K562 (cell line): ENCODE measurements around the gene ZNF440. TPM values are rescaled to one million over a fixed set of nuclear protein-coding genes. Genes with fewer than 3 reads are reported as not detected.

Experiments
- ATAC-seq: fragments of 200-7000 bp; cut with Tn5 transposase; 3 replicates; pipeline ENCODE4 v1.9.1; 2020; ENCODE audit warnings: moderate library complexity
- BruUV-seq: library from RNA; stranded (reverse); fragments of 400-500 nt; replicated peaks from 2 replicates; lab custom pipeline; 2021; lab: Mats Ljungman, UMichigan
- CTCF ChIA-PET: fragments of 300-600 bp; formaldehyde crosslinking; extraction: SDS; loops from one replicate; lab custom pipeline; 2021; ENCODE audit warnings: low intra/inter-chr PET ratio; lab: Yijun Ruan, JAX
- POLR2A ChIA-PET: fragments of 300-600, 350-650 bp; sonication (Branson Sonifier 250); formaldehyde crosslinking; extraction: SDS; loops from one replicate; lab custom pipeline; 2021; ENCODE audit warnings: antibody characterized with exemption, inconsistent platforms; lab: Yijun Ruan, JAX
- DNase-seq, 4 experiments: peaks; one replicate each; pipeline versions ENCODE4 v3.0.0 to v3.0.0-alpha.2; 2011 to 2018; ENCODE audit warnings: low spot score in 3 of 4, mixed read lengths in 3 of 4; ENCODE audit errors: extremely low read depth in 1 of 4
- FAIRE-seq: peaks from 2 replicates; lab custom pipeline; 2011; peaks lifted over from hg19 to GRCh38; lab: Jason Lieb, UNC
- H2AFZ ChIP-seq: 2 replicates; pipeline ENCODE4 v1.6.0; 2011; ENCODE audit warnings: low read depth, low read length, control low read depth, inconsistent platforms
- H3K27ac ChIP-seq: fragments of 200-600 bp; 3 replicates; pipeline ENCODE4 v1.8.0; 2011; ENCODE audit warnings: low read depth, mild to moderate bottlenecking, control low read depth, inconsistent platforms, low read length, moderate library complexity, mixed read lengths; ENCODE audit errors: extremely low read depth
- H3K27me3 ChIP-seq, 2 experiments: fragments of 300-600 bp in 1 of 2; 2 replicates in 1 of 2; 3 replicates in 1 of 2; pipeline versions ENCODE4 v1.6.0 to v1.8.0; 2011; ENCODE audit warnings: inconsistent platforms in 2 of 2, low read length in 2 of 2, mild to moderate bottlenecking in 1 of 2, mixed read lengths in 1 of 2, moderate library complexity in 1 of 2; ENCODE audit not compliant: control insufficient read depth in 2 of 2, insufficient read depth in 2 of 2
- H3K36me3 ChIP-seq: fragments of 300-600 bp; 3 replicates; pipeline ENCODE4 v1.8.0; 2011; ENCODE audit warnings: mild to moderate bottlenecking, low read length, inconsistent platforms; ENCODE audit not compliant: control insufficient read depth, insufficient read depth
- H3K4me1 ChIP-seq, 2 experiments: fragments of 200-600 bp in 1 of 2; replicated peaks in 1 of 2; 2 replicates in 1 of 2; 3 replicates in 1 of 2; pipeline versions ENCODE4 v1.5.1 to v1.8.0; 2011; ENCODE audit warnings: inconsistent platforms in 2 of 2, low read length in 2 of 2, mild to moderate bottlenecking in 1 of 2, mixed read lengths in 1 of 2, moderate library complexity in 1 of 2; ENCODE audit not compliant: control insufficient read depth in 2 of 2, insufficient read depth in 2 of 2
- H3K4me2 ChIP-seq: 2 replicates; pipeline ENCODE4 v1.6.1; 2011; ENCODE audit warnings: low read length, control low read depth, inconsistent platforms, mixed read lengths; ENCODE audit not compliant: insufficient read depth
- H3K4me3 ChIP-seq: fragments of 200-600 bp; sonication (generic), shearing (Covaris generic); 2 replicates; pipeline ENCODE4 v1.5.1; 2016; ENCODE audit warnings: control low read depth, inconsistent platforms
- H3K79me2 ChIP-seq: fragments of 200-600 bp; 3 replicates; pipeline ENCODE4 v1.8.0; 2011; ENCODE audit warnings: low read length, inconsistent platforms; ENCODE audit not compliant: control insufficient read depth, insufficient read depth
- H3K9ac ChIP-seq, 2 experiments: 2 replicates each; pipeline versions ENCODE4 v1.6.0 to v1.6.1; 2011; ENCODE audit warnings: low read depth in 2 of 2, low read length in 2 of 2, control low read depth in 1 of 2, inconsistent platforms in 1 of 2, mild to moderate bottlenecking in 1 of 2, mixed read lengths in 1 of 2; ENCODE audit not compliant: insufficient read depth in 1 of 2
- H3K9me1 ChIP-seq: one replicate; pipeline ENCODE4 v1.6.0; 2011; ENCODE audit warnings: inconsistent platforms, mild to moderate bottlenecking, low read length, moderate library complexity; ENCODE audit not compliant: control insufficient read depth, insufficient read depth
- H3K9me3 ChIP-seq: replicated peaks from 2 replicates; pipeline ENCODE4 v1.5.1; 2011; ENCODE audit warnings: low read depth, low read length, inconsistent platforms; ENCODE audit not compliant: control insufficient read depth, insufficient read depth
- H4K20me1 ChIP-seq: replicated peaks from 2 replicates; pipeline ENCODE4 v1.6.1; 2011; ENCODE audit warnings: low read length, inconsistent platforms, mixed read lengths; ENCODE audit not compliant: control insufficient read depth, insufficient read depth
- CC2D1A ChIP-seq: fragments of 450-650 bp; IDR thresholded peaks from 2 replicates; pipeline ENCODE4 v1.6.1; 2017; ENCODE audit warnings: mild to moderate bottlenecking
- CHAMP1 ChIP-seq: fragments of 450-650 bp; IDR thresholded peaks from 2 replicates; pipeline ENCODE4 v1.6.1; 2016; ENCODE audit warnings: mild to moderate bottlenecking
- EWSR1 ChIP-seq: fragments of 450-650 bp; IDR thresholded peaks from 2 replicates; pipeline ENCODE4 v1.6.1; 2018; ENCODE audit warnings: borderline replicate concordance, mild to moderate bottlenecking, low read depth, moderate library complexity; ENCODE audit not compliant: partially characterized antibody
- FOXA3 ChIP-seq, 2 experiments: fragments of 450-650 bp in 1 of 2; sonication (generic) in 1 of 2; formaldehyde crosslinking; IDR thresholded peaks in 1 of 2; conservative IDR thresholded peaks in 1 of 2; 2 replicates each; pipeline versions ENCODE4 v1.4.0 to v1.8.0; 2020 to 2022; ENCODE audit warnings: mild to moderate bottlenecking in 2 of 2, missing genetic modification reagents in 1 of 2
- HDAC3 ChIP-seq: fragments of 450-650 bp; IDR thresholded peaks from 2 replicates; pipeline ENCODE4 v1.6.1; 2018; ENCODE audit warnings: borderline replicate concordance, mild to moderate bottlenecking, moderate library complexity; ENCODE audit not compliant: partially characterized antibody
- MYNN ChIP-seq, 2 experiments: sonication (generic); formaldehyde crosslinking in 1 of 2; IDR thresholded peaks; 2 replicates each; pipeline versions ENCODE4 v1.5.0 to v1.6.1; 2016 to 2020; ENCODE audit warnings: antibody characterized with exemption in 1 of 2, missing genetic modification reagents in 1 of 2
- PATZ1 ChIP-seq: fragments of 250-450 bp; sonication (Bioruptor Pico); IDR thresholded peaks from 2 replicates; pipeline ENCODE4 v1.5.0; 2020; ENCODE audit warnings: mild to moderate bottlenecking, borderline replicate concordance
- PHB ChIP-seq: fragments of 250-450 bp; sonication (Bioruptor Pico); IDR thresholded peaks from 2 replicates; pipeline ENCODE4 v1.5.0; 2021
- PTBP1 ChIP-seq: fragments of 200-400 bp; formaldehyde crosslinking; IDR thresholded peaks from 2 replicates; pipeline ENCODE4 v1.6.1; 2017; ENCODE audit warnings: low read depth, low read length
- SMARCA4 ChIP-seq: fragments of 450-650 bp; IDR thresholded peaks from 2 replicates; pipeline ENCODE4 v1.6.1; 2016
- THAP7 ChIP-seq: fragments of 250-450 bp; sonication (Bioruptor Pico); IDR thresholded peaks from 2 replicates; pipeline ENCODE4 v1.5.0; 2021
- TRIM24 ChIP-seq, 2 experiments: fragments of 450-650 bp; IDR thresholded peaks; 2 replicates each; pipeline ENCODE4 v1.6.1; 2016
- TRIM28 ChIP-seq: fragments of 450-650 bp; IDR thresholded peaks from 2 replicates; pipeline ENCODE4 v1.6.1; 2017
- ZFP36 ChIP-seq: fragments of 150-350 bp; IDR thresholded peaks from 2 replicates; pipeline ENCODE4 v1.6.1; 2018; ENCODE audit warnings: low read length, low read depth; ENCODE audit not compliant: partially characterized antibody
- ZNF146 ChIP-seq: IDR thresholded peaks from one replicate; pipeline ENCODE4 v1.6.1; 2018; ENCODE audit warnings: missing compliant biosample characterization; ENCODE audit not compliant: unreplicated experiment
- ZNF174 ChIP-seq: fragments of 250-450 bp; sonication (Bioruptor Pico); IDR thresholded peaks from 2 replicates; pipeline ENCODE4 v1.4.0; 2020; ENCODE audit warnings: mild to moderate bottlenecking
- ZNF75A ChIP-seq: fragments of 450-650 bp; formaldehyde crosslinking; IDR thresholded peaks from 2 replicates; pipeline ENCODE4 v1.4.0; 2020; ENCODE audit warnings: mild to moderate bottlenecking
- ZNF766 ChIP-seq: fragments of 200-800 bp; sonication (Bioruptor generic); conservative IDR thresholded peaks from 2 replicates; pipeline ENCODE4 v1.6.1; 2016; ENCODE audit warnings: missing genetic modification characterization, missing compliant biosample characterization
- WGBS: fragments of 100-300 bp; shearing (Covaris generic); methylation state at CpG from one replicate; pipeline ENCODE4 v1.1.6; 2016; ENCODE audit warnings: low coverage, mixed read lengths; ENCODE audit not compliant: insufficient coverage; ENCODE audit errors: missing lambda C conversion rate; 5-methylcytosine and 5-hydroxymethylcytosine counted together
- in situ Hi-C: fragments of 300-500 bp; cut with MboI; formaldehyde crosslinking; loops from 4 replicates; pipeline ENCODE4 v1.15.0; 2018; ENCODE audit warnings: inconsistent platforms, mixed read lengths
- intact Hi-C: fragments of 100-400 bp; cut with micrococcal nuclease; formaldehyde crosslinking; loops from 2 replicates; pipeline ENCODE4 v1.14.2; 2022
- polyA plus RNA-seq, 8 experiments: library from polyadenylated mRNA; depleted of rRNA in 4 of 8; stranded (reverse) in 5 of 8; unstranded in 3 of 8; fragments of >200 nt; fragmentation: Nextera tagmentation in 2 of 8; fragmentation: Illumina TruSeq in 1 of 8; extraction: Ambion mirVana in 2 of 8; extraction: Trizol in 1 of 8; gene quantifications; 2 replicates each; pipeline versions ENCODE4 v1.2.1 to v1.2.3, GENCODE V29; 2011 to 2014; ENCODE audit warnings: inconsistent platforms in 1 of 8, missing spikeins in 1 of 8
- total RNA-seq, 7 experiments: library from RNA; depleted of rRNA in 6 of 7; stranded (reverse); fragments of >200 nt in 6 of 7; fragmentation: Illumina TruSeq in 2 of 7; extraction: Trizol in 2 of 7; gene quantifications; 2 replicates each; pipeline versions ENCODE4 v1.2.1 to v1.2.3, GENCODE V29; 2011 to 2021; ENCODE audit warnings: low replicate concordance in 1 of 7

The ZNF440 gene
- total and polyA plus RNA-seq, 9 of the 15 experiments (the other 6 are each of a cell fraction or from before 2014, with no cell fraction given): 5.9 to 32.6 (median 13.4) TPM

- no peak for TF ChIP-seq PATZ1
- 0 out of 2 replicates have a peak, but pooled peaks have one; percentile 13 for TF ChIP-seq SMARCA4
- 0 out of 2 replicates have a peak, but pooled peaks have one; percentile 17 for TF ChIP-seq MYNN (IDR thresholded peaks at IDR 0.05)
- no peak for TF ChIP-seq MYNN (CRISPR knock-in tag; IDR thresholded peaks at IDR 0.05)
- TF ChIP-seq THAP7 (CRISPR knock-in tag): no peak
Measured at GRCh38 chr19:11767633-11768133, 46.4 kb upstream of the ZNF440 start (continued).

GRCh38 chr19:11769995-11770394 is 44.1 kb upstream of the ZNF440 start:
- CTCF ChIA-PET: no interaction called here
- Histone ChIP-seq H3K9ac (no peak overlapping the region), H2AFZ (no peak overlapping the region), H3K79me2 (peaks cover 32% of the 10 kb centered on the region), H3K27ac (no peak overlapping the region), H3K36me3 (peaks cover 9% of the 10 kb centered on the region; the same call in 2 of the 3 replicates), H3K4me2 (no peak overlapping the region), H3K9me3 (peaks cover 17% of the 10 kb centered on the region), H3K27me3 (no peaks in the 10 kb centered on the region), H3K9me1 (no peaks in the 10 kb centered on the region), H3K4me1 (peaks cover 7 to 18% of the 10 kb centered on the region in 2 experiments), H4K20me1 (no peaks in the 10 kb centered on the region), H3K4me3 (no peak overlapping the region)
- no peak for FAIRE-seq
- DNase-seq: no peak
- no TSS peak for BruUV-seq
- 76% methylated on average over 4 of the region's 4 CpGs for WGBS
- intact Hi-C loops: loop anchor here (5.0 kb wide), 1 partner anchor 68 kb away; no protein-coding TSS in a partner anchor
- in situ Hi-C loops: no loop called here
- ATAC-seq: no peak
- POLR2A ChIA-PET: no interaction called here
- no peak for TF ChIP-seq HDAC3
- TF ChIP-seq ZFP36: peak; percentile 66
- TF ChIP-seq ZNF766 (CRISPR knock-in tag): peak; percentile 77
- no peak for TF ChIP-seq FOXA3 (CRISPR knock-in tag; conservative IDR thresholded peaks at IDR 0.05 in 1 of 2, IDR thresholded peaks at IDR 0.05 in 1 of 2)
- no peak for TF ChIP-seq CC2D1A
- TF ChIP-seq ZNF174 (CRISPR knock-in tag): no peak
- no peak for TF ChIP-seq ZNF146
- TF ChIP-seq EWSR1: no peak
- no peak for TF ChIP-seq CHAMP1
- TF ChIP-seq ZNF75A: no peak
- TF ChIP-seq TRIM24 (IDR thresholded peaks at IDR 0.05): 0 out of 4 replicates have a peak, but pooled peaks of 1 of the 2 experiments have one; percentile 26
- TF ChIP-seq PTBP1: no peak
- TF ChIP-seq TRIM28: 0 out of 2 replicates have a peak, but pooled peaks have one; percentile 15
- TF ChIP-seq PHB (CRISPR knock-in tag): no peak
